ENCODE data around the gene NBPF11. TPM values are rescaled to one million over a fixed set of nuclear protein-coding genes. Genes with fewer than 3 reads are reported as not detected.
"Not testable (repeated sequence)": the region's sequence is repeated elsewhere in the genome, so short reads cannot be mapped to it uniquely, and the experiment has no call there.

NBPF11 gene, protein sequence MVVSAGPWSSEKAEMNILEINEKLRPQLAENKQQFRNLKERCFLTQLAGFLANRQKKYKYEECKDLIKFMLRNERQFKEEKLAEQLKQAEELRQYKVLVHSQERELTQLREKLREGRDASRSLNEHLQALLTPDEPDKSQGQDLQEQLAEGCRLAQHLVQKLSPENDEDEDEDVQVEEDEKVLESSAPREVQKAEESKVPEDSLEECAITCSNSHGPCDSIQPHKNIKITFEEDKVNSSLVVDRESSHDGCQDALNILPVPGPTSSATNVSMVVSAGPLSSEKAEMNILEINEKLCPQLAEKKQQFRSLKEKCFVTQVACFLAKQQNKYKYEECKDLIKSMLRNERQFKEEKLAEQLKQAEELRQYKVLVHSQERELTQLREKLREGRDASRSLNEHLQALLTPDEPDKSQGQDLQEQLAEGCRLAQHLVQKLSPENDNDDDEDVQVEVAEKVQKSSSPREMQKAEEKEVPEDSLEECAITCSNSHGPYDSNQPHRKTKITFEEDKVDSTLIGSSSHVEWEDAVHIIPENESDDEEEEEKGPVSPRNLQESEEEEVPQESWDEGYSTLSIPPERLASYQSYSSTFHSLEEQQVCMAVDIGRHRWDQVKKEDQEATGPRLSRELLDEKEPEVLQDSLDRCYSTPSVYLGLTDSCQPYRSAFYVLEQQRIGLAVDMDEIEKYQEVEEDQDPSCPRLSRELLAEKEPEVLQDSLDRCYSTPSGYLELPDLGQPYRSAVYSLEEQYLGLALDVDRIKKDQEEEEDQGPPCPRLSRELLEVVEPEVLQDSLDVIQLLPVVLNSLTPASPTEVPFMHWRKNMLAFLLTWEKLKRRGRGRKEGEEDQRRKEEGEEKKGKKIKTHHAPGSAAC
- 10 to 100 TPM in 3 of 4 donors, 1 to 10 TPM in 1; 6.2 to 16.8 (median 12.8) TPM for total RNA-seq

DNA sequence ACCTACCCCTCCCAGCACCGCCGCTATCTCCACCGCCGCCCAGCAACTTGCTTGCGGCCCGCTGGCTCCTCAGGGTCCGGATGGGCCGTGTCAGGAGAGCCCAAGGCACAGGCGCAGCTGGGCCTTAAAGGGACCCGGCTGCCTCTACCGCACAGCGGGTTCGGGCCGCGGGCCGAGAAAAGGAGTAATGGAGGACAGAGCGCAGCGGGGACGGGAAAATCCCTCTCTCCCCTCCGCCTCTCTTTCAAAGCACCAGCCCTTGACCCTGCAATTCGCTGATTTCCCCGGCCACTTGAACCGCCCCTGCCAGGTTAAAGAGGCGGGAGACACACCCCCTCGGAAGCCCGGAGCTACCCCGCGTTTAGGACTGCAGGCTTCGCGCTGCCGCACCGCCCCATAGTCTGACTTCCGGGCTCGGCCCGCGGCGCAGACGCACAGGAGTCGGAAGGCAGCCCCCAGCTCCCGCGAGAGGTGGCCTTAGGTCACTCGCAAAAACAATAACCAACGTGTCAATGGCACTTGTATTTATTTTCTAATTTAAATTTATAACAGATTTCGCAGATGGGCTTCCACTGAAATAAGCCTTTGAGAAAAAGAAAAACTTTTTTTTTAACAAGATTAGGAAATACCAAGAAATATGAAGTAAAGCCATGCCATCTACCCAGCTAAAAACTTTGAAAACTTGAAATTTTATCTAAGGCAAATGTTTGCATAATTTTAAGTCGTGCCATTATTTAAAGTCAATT is at the start of gene NBPF11:
TSS of gene NBPF11 (minus strand) at position 371 of the 746 bp plus-strand sequence. CDS start 25,278 bp downstream, outside the sequence.
- peak; percentile 69 to 75 for DNase-seq
- H3K27me3 ChIP-seq; H3K9me3 ChIP-seq; H3K36me3 ChIP-seq; H3K4me1 ChIP-seq; intact Hi-C loops (cut with DNase I; ENCODE audit: low total_unique reads): not testable (repeated sequence)
- peak in 1 of 2 donors; percentile 35 for TF ChIP-seq POLR2A (IDR thresholded peaks at IDR 0.05)
- peak within 1 kb of the TSS; percentile 63 to 79 for H3K4me3 ChIP-seq
- H3K27ac ChIP-seq, result peak within 1 kb of the TSS; percentile 71 to 73

DNA sequence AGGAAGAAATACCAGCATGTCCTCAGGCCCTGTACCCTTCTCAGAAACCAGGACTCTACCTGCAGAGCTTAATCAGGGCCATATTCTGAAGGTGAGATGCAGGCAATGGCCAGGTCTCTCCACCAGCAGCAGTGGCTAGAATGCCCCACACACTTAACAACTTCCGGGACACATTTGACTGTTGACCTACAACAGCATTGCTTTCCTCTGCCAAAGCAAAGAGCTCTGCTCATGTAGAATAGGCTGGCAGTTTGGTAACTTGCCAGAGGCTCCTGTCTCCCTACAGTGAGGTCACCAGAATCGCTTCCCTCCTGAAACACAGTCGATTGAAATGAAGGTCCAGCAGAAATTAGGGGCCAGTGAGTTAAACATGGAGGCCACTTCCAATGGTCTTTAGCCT is 45.3 kb upstream of the NBPF11 start:
- H3K4me3 ChIP-seq; H3K4me1 ChIP-seq; H3K36me3 ChIP-seq; H3K27ac ChIP-seq; H3K9me3 ChIP-seq; H3K27me3 ChIP-seq; DNase-seq; intact Hi-C loops (cut with DNase I; ENCODE audit: low total_unique reads): not testable (repeated sequence)

DNA sequence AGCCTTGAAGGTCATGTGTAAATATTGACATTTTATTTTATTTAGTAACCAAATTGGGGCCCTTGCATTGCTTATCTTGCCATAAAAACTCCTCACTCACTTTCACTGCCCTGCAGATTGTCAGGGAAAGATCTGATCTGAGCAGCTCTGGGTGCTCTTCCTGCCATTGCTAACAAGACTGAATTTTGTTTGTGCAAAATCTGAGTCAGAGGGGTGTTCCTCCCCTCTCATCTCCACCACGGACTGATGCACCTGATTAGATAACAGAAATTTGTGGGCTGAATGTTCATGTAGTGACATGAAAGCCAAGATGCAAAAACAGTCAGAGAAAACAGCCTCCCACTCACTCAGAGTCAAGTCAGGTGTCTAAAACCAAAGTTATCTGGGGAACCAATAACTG is 44.9 kb upstream of the NBPF11 start:
- H3K27ac ChIP-seq; H3K4me3 ChIP-seq; intact Hi-C loops (cut with DNase I; ENCODE audit: low total_unique reads); H3K4me1 ChIP-seq; H3K36me3 ChIP-seq; H3K9me3 ChIP-seq; DNase-seq; H3K27me3 ChIP-seq: not testable (repeated sequence)

DNA sequence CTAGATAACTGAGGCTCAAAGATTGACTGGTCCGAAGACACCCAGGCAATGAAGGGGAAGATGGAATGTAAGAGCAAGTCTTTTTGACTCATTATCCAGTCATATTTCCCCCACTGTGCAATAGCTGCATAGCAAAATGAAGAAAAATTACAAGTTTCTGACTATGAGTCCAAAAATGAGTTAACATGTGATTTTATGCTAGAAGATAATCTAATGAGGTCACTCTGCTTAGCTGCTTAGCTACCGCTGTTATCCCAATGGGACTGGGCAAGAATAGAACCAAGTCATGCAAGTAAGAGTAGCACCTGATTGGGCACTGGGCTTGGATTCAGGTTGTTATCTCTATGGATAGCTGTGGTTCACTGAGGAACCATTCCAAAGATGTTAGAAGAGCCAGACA is 43.0 kb upstream of the NBPF11 start:
- H3K4me3 ChIP-seq; H3K36me3 ChIP-seq; DNase-seq; H3K27me3 ChIP-seq; intact Hi-C loops (cut with DNase I; ENCODE audit: low total_unique reads); H3K4me1 ChIP-seq; H3K9me3 ChIP-seq; H3K27ac ChIP-seq: not testable (repeated sequence)

DNA sequence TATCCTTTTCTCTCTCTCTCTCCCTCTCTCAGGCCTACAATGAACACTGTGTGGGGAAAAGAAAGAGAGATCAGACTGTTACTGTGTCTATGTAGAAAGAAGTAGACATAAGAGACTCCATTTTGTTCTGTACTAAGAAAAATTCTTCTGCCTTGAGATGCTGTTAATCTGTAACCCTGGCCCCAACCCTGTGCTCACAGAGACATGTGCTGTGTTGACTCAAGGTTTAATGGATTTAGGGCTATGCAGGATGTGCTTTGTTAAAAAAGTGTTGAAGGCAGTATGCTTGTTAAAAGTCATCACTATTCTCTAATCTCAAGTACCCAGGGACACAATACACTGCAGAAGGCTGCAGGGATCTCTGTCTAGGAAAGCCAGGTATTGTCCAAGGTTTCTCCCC is 36.7 kb upstream of the NBPF11 start:
- intact Hi-C loops (cut with DNase I; ENCODE audit: low total_unique reads); H3K4me3 ChIP-seq; H3K9me3 ChIP-seq; DNase-seq; H3K27me3 ChIP-seq; H3K4me1 ChIP-seq; H3K36me3 ChIP-seq; H3K27ac ChIP-seq: not testable (repeated sequence)

DNA sequence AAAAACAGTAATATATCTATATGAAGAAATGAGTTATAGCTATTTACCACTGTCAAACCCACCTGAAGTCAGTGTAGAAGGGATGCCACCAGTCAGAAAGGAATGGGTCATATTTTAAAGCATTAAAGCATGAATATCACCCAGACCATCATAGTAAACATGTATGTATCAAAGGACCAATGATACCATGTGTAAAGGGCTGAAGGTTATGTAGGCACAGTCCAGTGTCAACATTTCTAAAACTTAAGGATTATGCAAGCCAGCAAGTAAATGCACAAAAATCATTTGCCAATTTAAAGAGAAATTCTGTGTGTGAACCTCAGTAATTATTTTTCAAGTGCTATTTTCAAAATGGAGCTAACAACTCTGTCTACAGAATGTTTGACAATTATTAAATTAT is 26.6 kb upstream of the NBPF11 start:
- H3K36me3 ChIP-seq; H3K4me1 ChIP-seq; H3K9me3 ChIP-seq; H3K27me3 ChIP-seq; intact Hi-C loops (cut with DNase I; ENCODE audit: low total_unique reads); H3K4me3 ChIP-seq; DNase-seq; H3K27ac ChIP-seq: not testable (repeated sequence)

DNA sequence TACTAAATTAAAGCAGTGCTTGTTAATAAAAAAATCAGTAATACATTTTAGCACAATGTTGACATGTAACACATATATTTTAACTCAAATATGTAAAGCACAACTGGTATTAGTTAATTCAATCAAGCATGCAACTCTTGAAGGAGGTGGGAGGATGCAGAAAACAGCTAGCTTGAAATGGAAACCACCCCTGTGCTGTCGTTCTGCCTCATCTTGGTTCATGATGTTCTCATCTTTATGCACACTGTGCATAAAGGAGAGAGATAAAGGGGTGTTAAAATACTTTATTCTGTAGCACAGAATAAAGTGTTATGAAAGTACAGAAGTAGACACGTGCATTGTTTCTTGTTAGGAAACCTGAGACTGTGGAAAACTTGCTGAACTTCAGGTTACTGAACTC is 23.3 kb upstream of the NBPF11 start:
- H3K4me3 ChIP-seq; H3K27me3 ChIP-seq; intact Hi-C loops (cut with DNase I; ENCODE audit: low total_unique reads); H3K27ac ChIP-seq; H3K9me3 ChIP-seq; H3K4me1 ChIP-seq; DNase-seq; H3K36me3 ChIP-seq: not testable (repeated sequence)

DNA sequence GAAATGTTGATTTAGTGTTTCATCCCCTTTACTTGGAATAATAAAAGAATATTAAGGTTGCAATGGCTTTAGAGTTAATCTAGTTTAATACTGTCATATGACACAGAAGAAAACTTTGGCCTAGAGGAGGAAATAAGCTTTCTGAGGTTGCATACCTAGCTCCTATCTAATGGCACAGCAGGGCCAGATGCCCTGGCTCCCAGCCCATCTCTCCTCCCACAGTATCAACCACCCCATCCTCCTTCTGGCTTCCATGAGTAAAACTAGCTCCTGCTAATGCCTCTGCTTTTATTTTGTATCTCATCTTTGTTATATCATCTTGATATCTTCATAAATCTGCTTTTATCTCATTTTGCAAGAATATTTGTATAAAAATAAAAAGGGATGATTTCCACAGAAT is 19.9 kb upstream of the NBPF11 start:
- H3K27ac ChIP-seq; DNase-seq; H3K9me3 ChIP-seq; H3K4me1 ChIP-seq; intact Hi-C loops (cut with DNase I; ENCODE audit: low total_unique reads); H3K36me3 ChIP-seq; H3K4me3 ChIP-seq; H3K27me3 ChIP-seq: not testable (repeated sequence)
